Measurements from ENCODE around the gene P2RY11.
A peak's percentile ranks its signal among the peaks of the same experiment; 100 is the strongest.

Gene P2RY11

DNA sequence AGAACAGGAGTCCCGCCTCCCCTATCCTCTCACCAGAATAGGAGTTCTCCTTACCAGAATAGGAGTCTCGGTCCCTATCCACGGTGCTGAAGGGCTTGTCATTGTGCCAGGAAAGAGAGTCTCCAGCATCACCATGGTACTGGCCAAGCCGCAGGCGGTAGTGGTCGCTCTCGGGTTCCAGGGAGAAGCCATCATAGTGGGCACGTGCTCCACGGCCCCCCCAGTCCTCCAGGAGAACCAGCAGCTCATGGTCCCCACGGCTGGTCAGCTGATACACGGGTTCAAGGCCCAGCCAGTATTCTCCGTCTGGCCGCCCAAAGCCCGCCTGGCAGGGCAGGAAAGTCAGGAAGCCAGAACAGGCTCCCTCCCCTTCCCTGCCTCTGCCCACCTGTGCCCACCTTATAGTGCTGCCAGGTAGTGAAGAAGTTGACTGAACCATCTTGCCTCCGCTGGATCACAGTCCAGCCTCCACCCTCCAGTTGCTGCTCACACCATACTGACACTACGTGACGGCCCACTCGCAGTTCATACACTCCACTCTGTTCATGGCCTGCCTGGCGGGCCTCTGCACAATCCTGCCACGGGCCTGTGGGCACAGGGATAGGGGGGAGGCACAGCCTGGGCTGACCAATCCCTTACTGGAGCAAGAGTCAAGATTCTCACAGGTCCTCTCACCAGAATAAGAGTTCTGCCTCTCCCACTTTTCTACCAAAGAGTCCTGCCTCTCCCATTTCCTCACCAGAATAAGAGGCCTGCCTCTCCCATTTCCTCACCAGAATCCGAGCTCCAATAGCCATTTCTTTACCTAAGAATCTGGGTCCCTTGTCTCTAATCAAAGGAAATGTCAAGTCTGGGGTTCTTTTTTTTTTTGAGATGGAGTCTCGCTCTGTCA lies 18.0 kb upstream of the P2RY11 start:
- no peak for DNase-seq

DNA sequence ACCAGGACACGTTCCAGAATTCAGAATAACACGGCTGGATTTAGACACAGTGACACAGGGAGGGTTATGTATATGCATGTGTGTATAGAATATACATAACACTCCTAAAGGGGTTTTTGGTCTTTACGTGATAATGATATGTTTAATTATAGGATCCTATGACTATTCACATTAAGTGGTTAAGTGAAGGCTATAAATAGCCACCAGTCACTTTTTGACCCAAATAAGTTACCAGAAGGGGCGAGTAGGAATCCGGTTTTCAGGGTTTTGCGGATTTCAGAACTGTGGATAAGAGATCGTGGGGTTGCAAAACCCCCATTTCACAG lies 15.9 kb upstream of the P2RY11 start:
- DNase-seq: no peak

DNA sequence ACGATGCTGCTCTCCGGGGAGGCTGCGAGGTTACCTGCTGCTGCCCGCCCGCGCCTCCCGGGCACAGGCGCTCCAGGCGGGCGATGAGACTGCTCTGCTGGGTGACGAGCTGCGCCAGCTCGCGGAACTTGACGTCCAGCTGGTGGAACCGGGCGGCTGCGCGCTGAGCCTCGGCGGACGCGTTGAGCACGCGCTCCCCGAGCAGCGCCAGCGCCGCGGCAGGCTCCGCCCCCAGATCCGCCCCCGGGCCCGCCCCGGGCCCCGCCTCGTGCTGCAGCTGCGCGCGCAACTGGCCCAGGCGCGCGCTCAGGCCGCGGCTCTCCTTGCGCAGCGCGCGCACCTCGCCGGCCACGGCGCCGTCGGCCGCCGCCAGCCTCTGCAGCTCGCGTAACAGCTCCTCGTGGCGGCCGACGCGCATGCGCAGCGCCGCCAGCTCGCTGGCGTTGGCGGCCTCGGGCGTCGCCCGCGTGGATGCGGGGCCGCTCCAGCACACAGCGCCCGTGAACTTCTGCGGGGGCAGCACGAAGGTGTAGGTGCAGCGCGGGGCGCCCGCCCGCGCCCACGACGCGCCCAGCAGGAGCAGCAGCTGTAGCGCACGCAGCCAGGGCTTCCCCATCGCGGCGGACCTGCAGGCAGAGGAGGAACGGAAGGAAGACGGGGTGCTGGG lies 15.4 kb upstream of the P2RY11 start:
- DNase-seq: peak; percentile 93 to 98

DNA sequence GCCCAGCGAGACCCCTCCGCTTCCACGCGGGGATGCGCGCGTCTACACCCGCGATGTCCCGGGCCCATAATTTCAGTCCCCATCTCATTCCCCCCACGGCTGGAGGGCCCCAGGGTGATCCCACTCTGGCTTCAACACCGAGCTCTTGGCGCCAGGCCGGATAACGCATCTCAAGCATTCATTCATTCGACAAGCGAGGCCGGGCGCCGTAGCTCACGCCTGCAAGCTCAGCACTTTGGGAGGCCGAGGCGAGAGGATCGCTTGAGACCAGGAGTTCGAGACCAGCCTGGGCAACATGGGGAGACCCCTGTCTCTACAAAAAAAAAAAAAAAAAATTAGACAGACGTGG lies 14.9 kb upstream of the P2RY11 start:
- no peak for DNase-seq

DNA sequence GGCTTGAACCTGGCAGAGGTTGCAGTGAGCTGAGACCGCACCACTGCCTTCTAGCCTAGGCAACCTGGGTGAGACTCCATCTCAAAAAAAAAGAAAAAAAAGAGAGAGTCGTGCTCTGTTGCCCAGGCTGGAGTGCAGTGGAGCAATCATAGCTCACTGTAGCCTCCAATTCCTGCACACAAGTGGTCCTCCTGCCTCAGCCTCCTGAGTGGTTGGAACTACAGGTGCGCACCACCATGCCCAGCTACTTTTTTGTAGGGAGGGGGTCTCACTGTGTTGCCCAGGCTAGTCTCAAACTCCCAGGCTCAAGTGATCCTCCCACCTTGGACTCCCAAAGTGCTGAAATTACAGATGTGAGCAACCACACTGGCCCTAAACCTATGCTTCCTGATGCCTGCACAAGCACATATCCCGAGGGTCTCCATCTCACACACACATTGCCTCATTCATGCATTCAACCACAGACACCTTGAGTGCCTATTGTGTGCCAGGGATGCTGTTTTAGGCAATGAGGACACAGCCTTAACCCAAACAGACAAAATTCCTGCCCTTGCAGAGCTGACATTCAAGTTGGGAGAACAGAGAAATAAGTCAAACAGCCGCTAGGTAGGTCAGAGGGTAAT lies 11.2 kb upstream of the P2RY11 start:
- no peak for DNase-seq

DNA sequence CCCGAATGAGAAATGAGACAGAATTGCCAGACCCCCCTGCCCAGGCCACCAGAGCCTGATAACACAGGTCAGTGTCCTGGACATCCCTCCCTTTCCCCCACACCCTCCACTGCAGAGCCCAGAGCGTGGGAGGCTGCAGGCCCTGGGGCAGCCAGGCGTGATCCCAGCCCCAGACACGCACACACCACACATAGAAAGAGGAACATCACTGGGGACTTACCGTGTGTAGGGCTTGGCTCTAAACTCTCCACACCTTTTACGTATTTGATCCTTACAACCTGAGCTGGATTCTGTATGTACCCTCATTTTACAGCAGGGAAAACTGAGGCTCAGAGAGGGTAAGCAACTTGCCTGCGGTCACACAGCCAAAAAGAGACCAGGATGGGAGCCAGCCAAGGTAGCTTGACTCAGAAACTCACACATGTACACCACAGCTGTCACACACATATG lies 8.7 kb upstream of the P2RY11 start:
- peak; percentile 44 to 75 for DNase-seq

DNA sequence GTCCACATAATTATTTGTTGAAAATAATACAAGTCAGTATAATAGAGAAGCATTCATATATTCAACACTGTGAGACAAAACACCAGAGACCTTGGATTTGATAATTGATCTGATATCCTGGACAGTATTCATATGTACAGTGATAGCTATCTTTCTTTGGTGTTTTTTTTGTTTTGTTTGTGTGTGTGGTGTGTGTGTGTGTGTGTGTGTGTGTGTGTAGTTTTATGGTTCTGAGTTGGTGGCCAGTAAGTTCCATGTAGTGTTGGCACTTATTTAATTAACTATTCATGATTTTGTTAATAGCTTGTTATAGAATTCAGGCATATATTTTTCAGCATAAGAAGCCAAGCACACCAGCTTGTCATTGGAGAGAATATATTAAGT lies 7.4 kb upstream of the P2RY11 start:
- no peak for DNase-seq

DNA sequence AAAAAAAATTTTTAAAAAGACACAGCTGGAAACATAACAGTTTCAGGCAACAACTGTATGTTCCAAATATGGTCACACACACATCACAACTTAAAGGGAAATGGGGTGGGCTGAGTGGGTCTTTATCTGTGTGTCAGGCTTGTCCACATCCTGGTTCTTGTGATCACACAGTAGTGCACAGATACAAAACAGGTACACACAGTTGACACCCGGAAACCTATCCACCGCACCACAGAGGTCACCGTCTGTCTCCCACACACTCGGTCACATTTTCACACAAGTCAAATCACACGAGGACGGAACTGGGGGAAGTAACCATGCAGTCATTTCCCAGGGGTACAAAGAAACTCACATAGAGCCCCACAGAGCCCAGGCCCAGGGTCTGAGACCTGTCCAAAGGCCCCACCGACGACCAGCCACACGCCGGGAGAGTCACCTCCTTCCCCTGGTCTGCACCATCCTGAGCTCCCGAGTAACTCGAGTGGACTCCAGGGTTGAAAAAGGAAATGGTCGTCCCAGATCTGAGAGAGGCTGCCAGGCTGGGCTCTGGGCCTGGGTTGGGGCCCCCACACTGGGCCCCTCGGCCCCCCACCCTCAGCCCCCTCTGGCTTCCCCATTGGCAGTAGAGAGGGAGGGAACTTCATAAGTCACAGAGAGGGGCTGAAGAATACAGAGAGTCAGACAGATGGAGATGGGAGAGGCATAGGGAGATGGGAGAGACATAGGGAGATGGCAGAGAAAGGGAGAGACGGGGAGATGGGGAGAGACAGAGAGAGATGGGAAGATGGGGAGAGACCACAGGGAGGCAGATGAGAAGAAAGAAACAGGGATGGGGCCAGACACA lies 6.6 kb upstream of the P2RY11 start:
- peak; percentile 55 to 74 for DNase-seq

DNA sequence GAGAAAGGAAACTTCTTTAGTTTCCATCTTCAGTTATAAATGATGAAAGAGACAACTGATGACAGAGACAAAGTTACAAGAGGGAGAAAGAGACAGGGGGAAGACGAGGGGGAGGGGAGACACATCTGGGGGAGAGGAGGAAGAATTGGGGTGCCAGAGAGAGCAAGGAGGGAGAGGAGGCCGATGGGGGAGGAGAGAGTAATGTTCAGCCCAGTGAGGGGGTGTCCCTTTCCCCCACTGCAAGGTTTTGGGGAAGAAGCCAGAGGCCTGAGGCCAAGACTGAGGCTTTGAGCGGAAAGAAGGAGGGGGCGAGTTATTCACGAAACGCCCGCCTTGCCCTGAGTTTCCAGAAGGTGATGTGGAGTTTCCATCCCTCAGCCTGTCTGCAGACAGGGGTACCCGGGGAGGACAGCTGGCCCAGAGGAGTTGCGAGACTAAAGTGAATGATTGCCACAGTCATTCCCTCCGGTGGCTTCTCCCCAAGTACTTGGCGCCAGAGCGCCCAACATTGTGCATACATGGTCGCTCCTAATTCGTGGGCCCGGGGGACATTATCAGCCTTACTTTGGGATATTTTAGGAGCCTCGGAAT lies 5.9 kb upstream of the P2RY11 start:
- peak; percentile 55 to 71 for DNase-seq

DNA sequence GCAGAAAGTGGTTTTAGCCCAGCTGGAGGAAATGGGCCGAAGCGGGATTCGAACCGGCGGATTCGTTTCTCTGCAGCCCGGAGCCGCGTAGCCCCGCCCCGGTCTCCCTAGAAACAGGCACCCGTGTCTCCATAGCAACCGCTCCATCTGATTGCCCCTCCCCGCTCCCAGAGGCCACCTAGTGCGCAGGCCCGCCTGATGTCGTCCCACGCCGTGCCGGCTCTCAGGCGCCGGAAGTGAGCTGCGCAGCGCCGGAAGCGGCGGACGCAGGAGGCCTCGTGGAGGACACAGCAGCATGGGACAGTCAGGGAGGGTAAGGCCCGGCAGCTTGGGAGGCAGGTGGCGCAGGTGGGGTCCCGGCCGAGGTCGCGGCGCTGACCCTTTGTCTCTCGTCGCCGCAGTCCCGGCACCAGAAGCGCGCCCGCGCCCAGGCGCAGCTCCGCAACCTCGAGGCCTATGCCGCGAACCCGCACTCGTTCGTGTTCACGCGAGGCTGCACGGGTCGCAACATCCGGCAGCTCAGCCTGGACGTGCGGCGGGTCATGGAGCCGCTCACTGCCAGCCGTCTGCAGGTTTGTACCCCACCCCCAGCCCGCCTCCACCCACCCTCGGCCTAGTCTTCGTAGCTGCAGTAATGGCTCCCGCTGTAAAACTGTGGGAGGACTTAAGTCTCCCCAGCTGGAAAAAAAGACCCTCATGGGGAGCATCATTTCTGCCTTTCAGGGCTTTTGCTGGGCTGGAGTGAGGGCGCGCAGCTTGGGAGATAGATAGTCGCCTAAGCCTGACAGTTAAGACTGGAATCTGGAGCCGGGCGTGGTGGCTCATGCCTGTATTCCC lies 5.2 kb upstream of the P2RY11 start, which contains the start of gene PPAN:
TSS of gene PPAN (plus strand) at position 263 of the 837 bp plus-strand sequence. CDS start at position 296, 33 bp downstream.
- peak; percentile 99 to 100 for DNase-seq

DNA sequence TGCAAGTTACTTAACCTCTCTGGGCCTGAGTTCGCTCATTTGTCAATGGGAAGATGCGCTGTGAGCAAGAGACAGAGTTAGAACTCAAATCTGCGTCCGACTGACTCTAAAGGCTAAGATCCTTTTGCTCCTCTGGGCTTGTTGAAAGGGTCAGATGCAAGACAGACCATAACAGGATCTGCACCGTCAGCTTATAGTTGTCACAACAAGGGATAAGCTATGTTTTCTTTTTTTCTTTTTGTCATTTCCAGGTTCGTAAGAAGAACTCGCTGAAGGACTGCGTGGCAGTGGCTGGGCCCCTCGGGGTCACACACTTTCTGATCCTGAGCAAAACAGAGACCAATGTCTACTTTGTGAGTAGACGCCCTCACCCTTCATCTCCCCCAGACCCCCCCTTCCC lies 4.2 kb upstream of the P2RY11 start:
- no peak for DNase-seq

DNA sequence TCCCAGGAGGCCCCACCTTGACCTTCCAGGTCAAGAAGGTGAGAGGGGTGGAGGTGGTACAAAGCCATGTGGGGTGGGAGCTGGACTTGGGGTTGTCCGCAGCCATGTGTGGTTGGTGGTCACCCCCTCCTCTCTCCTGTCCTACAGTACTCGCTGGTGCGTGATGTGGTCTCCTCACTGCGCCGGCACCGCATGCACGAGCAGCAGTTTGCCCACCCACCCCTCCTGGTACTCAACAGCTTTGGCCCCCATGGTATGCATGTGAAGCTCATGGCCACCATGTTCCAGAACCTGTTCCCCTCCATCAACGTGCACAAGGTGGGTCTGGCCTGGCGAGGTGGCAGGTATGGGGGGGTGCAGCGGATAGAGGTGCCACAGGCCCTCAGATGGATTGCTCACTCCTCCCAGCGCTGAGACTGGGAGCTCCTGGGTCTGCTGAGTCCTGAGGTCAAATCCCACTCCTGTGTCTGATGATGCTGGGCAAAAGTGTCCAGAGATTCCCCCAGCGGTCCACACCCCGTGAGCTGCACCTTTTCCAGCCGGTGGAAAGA lies 3.6 kb upstream of the P2RY11 start:
- no peak for DNase-seq

DNA sequence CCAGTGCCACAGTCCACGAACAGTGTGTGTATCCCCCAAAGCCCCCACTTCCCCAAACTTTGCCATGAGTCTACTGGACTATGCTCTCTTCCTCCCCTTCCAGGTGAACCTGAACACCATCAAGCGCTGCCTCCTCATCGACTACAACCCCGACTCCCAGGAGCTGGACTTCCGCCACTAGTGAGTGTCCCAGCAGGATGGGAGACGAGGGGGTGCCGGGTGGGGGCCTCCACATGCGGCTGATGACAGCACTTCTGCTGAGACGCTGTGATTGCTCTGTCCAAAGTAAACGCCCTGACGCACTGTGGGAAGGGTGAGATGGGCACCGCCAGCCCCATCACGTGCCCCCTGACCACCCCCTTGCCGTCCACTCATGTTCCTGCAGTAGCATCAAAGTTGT lies 2.0 kb upstream of the P2RY11 start:
- DNase-seq: no peak

DNA sequence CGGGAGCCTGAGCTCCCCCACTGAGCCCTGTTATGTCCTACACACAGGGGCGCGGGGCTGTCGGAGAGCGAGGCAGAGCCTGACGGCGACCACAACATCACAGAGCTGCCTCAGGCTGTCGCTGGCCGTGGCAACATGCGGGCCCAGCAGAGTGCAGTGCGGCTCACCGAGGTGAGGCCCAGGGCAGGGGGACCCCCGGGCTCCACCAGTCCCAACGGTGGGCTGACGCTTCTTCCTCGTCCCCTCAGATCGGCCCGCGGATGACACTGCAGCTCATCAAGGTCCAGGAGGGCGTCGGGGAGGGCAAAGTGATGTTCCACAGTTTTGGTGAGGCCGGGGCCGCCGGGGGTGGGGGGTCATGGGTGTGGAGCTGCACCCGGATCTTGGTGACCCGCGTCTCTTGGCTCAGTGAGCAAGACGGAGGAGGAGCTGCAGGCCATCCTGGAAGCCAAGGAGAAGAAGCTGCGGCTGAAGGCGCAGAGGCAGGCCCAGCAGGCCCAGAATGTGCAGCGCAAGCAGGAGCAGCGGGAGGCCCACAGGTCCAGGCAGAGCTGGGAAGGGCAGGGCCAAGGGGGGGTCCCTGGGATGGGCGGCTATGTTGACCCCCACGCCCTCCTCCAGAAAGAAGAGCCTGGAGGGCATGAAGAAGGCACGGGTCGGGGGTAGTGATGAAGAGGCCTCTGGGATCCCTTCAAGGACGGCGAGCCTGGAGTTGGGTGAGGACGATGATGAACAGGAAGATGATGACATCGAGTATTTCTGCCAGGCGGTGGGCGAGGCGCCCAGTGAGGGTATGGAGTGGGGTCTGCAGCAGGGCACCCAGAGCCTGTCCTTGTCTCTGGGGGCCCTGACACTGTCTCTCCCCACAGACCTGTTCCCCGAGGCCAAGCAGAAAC lies 1.2 kb upstream of the P2RY11 start:
- no peak for DNase-seq

DNA sequence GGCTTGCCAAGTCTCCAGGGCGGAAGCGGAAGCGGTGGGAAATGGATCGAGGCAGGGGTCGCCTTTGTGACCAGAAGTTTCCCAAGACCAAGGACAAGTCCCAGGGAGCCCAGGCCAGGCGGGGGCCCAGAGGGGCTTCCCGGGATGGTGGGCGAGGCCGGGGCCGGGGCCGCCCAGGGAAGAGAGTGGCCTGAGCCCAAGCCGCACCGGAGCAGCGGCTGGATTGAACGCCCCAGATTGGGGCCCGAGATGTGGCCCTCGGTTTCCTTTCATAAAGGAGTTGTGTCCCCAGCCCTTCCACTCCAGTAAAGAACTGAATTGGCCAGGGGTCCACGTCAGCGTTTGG lies 548 bp upstream of the P2RY11 start:
- no peak for DNase-seq

DNA sequence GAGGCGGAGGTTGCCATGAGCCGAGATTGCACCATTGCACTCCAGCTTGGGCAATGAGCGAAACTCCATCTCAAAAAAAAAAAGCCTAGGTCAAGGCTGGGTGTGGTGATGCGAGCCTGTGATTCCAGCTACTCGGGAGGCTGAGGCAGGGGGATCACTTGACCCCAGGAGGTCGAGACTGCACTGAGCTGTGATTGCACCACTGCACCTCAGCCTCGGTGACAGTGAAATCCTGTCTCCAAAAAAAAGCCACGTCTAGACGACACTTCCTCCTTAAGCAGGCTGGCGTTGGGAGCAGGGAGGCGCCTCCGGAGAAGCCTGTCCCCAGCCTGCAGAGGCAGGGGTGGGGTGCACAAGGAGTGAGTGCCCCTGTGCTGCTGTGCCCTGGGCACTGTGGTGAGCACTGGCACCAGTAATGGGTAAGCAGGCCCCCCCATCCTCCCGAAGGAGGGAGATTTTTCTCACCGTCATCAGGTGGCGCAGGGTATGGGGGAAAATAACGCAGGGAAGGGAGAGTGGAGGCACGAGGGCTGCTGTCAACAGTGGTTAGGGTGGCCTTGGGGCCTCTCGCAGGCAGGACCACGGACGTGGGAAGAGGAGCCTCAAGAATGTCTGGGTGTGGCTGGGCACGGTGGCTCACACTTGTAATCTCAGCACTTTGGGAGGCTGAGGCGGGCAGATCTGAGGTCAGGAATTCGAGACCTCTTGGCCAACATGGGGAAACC lies 706 bp downstream of the P2RY11 start:
- peak; percentile 88 to 96 for DNase-seq

DNA sequence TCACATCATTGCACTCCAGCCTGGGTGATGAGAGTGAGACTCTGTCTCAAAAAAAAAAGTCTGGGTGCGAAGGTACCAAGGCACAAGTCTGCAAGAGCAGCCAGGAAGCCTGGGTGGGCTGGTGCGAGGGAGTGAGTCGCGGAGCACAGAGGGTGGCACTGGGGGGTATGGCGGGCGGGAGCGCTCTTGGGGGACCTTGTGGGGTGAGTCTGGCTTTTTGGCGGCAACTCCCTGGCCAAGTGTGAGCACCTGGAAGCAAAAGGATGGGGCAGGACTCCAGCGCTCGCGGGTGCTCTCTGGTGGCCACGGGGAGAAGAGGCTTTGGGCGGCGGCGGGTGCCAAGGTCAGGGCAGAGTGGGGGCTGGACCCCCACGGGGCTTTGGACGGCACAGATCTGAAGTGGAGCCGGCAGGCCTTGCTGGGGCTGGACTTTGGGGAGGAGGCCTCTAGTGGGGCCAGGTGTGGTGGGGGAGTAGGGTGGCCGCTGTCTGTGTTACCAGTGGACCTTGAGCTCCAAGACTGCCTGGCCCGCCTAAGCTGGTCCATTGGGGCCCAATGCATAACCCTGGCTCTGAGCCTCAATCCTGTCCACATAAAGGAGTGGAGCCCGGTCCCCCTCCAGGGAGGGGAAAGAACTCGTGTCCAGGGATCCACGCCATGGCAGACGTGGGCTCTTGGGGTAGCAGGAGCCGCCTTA lies 1.6 kb downstream of the P2RY11 start:
- DNase-seq: peak; percentile 26 to 42

DNA sequence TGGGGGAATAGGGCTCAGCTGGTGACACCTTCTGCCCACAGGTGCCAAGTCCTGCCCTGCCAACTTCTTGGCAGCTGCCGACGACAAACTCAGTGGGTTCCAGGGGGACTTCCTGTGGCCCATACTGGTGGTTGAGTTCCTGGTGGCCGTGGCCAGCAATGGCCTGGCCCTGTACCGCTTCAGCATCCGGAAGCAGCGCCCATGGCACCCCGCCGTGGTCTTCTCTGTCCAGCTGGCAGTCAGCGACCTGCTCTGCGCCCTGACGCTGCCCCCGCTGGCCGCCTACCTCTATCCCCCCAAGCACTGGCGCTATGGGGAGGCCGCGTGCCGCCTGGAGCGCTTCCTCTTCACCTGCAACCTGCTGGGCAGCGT lies 2.1 kb downstream of the P2RY11 start:
- DNase-seq: no peak

All from inflammatory macrophage (primary cell).